ENCODE measurements around the gene MPRIP.

MPRIP gene

GRCh38 chr17:17165666-17166308, 123.5 kb downstream of the MPRIP start:
- DNase-seq (ENCODE audit: low read depth) = no peak

- no peak for DNase-seq (ENCODE audit: low read depth)
These were observed 124.2 kb downstream of the MPRIP start for GRCh38 chr17:17166446-17166845.

GRCh38 chr17:17167356-17167755, 125.1 kb downstream of the MPRIP start:
- DNase-seq (ENCODE audit: low read depth) = no peak

GRCh38 chr17:17167986-17168385, 125.7 kb downstream of the MPRIP start:
- no peak for DNase-seq (ENCODE audit: low read depth)

GRCh38 chr17:17168401-17168800, 126.1 kb downstream of the MPRIP start:
- DNase-seq (ENCODE audit: low read depth) = no peak

GRCh38 chr17:17169396-17169795, 127.1 kb downstream of the MPRIP start:
- DNase-seq (ENCODE audit: low read depth) = no peak

- no peak for DNase-seq (ENCODE audit: low read depth)
These were observed 128.2 kb downstream of the MPRIP start for GRCh38 chr17:17170346-17170985.

- no peak for DNase-seq (ENCODE audit: low read depth)
These were observed 128.9 kb downstream of the MPRIP start for GRCh38 chr17:17171186-17171585.

- no peak for DNase-seq (ENCODE audit: low read depth)
These were observed 130.0 kb downstream of the MPRIP start for GRCh38 chr17:17172001-17172939.

GRCh38 chr17:17172990-17173389, 130.7 kb downstream of the MPRIP start:
- no peak for DNase-seq (ENCODE audit: low read depth)

GRCh38 chr17:17173921-17174320, 131.7 kb downstream of the MPRIP start:
- DNase-seq (ENCODE audit: low read depth) = no peak

- DNase-seq (ENCODE audit: low read depth) = no peak
These were observed 133.1 kb downstream of the MPRIP start for GRCh38 chr17:17175340-17175739.

- DNase-seq (ENCODE audit: low read depth) = no peak
These were observed 133.7 kb downstream of the MPRIP start for GRCh38 chr17:17175917-17176316.

- no peak for DNase-seq (ENCODE audit: low read depth)
These were observed 134.1 kb downstream of the MPRIP start for GRCh38 chr17:17176341-17176740.

- no peak for DNase-seq (ENCODE audit: low read depth)
These were observed 134.9 kb downstream of the MPRIP start for GRCh38 chr17:17177176-17177575.

GRCh38 chr17:17179371-17179827, 137.1 kb downstream of the MPRIP start:
- DNase-seq (ENCODE audit: low read depth) = no peak

- no peak for DNase-seq (ENCODE audit: low read depth)
These were observed 137.9 kb downstream of the MPRIP start for GRCh38 chr17:17180141-17180603.

- no peak for DNase-seq (ENCODE audit: low read depth)
These were observed 138.7 kb downstream of the MPRIP start for GRCh38 chr17:17180741-17181525.

- peak; percentile 30 for DNase-seq (ENCODE audit: low read depth)
These were observed 139.7 kb downstream of the MPRIP start for GRCh38 chr17:17181666-17182597.

GRCh38 chr17:17182598-17183136, 140.4 kb downstream of the MPRIP start:
- no peak for DNase-seq (ENCODE audit: low read depth)
